ENCODE data around the gene MEGF9. TPM values are rescaled to one million over a fixed set of nuclear protein-coding genes. Genes with fewer than 3 reads are reported as not detected.

Gene MEGF9
- polyA plus RNA-seq, 1 donor (not counting 4 experiments of a cell fraction or from before 2014, with no cell fraction given): 11.2 TPM

DNA sequence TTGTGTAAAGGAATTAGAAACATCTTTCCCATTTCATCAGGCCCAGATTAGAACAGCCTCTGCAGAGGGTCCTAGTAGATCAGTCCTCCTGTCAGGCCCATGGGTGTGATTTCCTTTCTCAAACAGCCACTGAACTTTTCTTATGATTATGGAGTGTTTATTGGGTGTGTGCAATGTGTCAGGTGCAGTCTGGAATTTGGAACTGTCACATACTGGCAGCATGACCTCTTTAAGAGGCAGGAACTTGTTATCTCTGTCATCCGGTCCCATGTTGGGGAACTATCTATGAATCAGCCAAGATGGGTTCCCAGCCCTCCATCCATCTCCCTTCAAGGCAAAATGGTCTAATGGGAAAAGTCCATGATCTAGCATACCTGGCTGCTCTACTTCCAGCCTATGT lies 11.6 kb upstream of the MEGF9 start:
- no peak for DNase-seq (ENCODE audit: low read depth, low spot score)
- no peak for FAIRE-seq
- dilution Hi-C loops (cut with MboI; ENCODE audit: extremely low pct_ligation_motif_present, low sequenced_read_pairs): no loop called here
- Histone ChIP-seq H2AFZ (ENCODE audit: control insufficient read depth, low read length) (no peak overlapping the region), H3K9me3 (ENCODE audit: control insufficient read depth, low read depth, low read length) (no peaks in the 10 kb centered on the region), H3K27me3 (ENCODE audit: control insufficient read depth, extremely low read depth, insufficient read depth, low read length) (no peaks in the 10 kb centered on the region), H3K4me3 (ENCODE audit: control insufficient read depth in 2 of 3, extremely low read depth in 1 of 3, insufficient read depth in 2 of 3, low read depth in 1 of 3, low read length in 3 of 3) (no peak overlapping the region), H3K4me1 (ENCODE audit: control insufficient read depth, extremely low read depth, insufficient read depth, low read length) (peaks cover 5% of the 10 kb centered on the region), H3K9me1 (ENCODE audit: control insufficient read depth, extremely low read depth, insufficient read depth, low read length) (no peaks in the 10 kb centered on the region), H3K36me3 (ENCODE audit: control insufficient read depth in 2 of 2, extremely low read depth in 1 of 2, insufficient read depth in 2 of 2, low read length in 2 of 2) (no peaks in the 10 kb centered on the region), H3K4me2 (ENCODE audit: control insufficient read depth, extremely low read depth, insufficient read depth, low read depth, low read length) (no peak overlapping the region), H3K9ac (ENCODE audit: control insufficient read depth, extremely low read depth, insufficient read depth, low read length) (no peak overlapping the region), H3K79me2 (ENCODE audit: control insufficient read depth, insufficient read depth, low read length) (no peaks in the 10 kb centered on the region), H3K27ac (ENCODE audit: control insufficient read depth, insufficient read depth, low read length) (no peak overlapping the region), H4K20me1 (ENCODE audit: control insufficient read depth, extremely low read depth, insufficient read depth, low read length) (no peaks in the 10 kb centered on the region)
- TF ChIP-seq EZH2 (IDR thresholded peaks at IDR 0.05; ENCODE audit: low read length): no peak
- TF ChIP-seq, protein P1, sequence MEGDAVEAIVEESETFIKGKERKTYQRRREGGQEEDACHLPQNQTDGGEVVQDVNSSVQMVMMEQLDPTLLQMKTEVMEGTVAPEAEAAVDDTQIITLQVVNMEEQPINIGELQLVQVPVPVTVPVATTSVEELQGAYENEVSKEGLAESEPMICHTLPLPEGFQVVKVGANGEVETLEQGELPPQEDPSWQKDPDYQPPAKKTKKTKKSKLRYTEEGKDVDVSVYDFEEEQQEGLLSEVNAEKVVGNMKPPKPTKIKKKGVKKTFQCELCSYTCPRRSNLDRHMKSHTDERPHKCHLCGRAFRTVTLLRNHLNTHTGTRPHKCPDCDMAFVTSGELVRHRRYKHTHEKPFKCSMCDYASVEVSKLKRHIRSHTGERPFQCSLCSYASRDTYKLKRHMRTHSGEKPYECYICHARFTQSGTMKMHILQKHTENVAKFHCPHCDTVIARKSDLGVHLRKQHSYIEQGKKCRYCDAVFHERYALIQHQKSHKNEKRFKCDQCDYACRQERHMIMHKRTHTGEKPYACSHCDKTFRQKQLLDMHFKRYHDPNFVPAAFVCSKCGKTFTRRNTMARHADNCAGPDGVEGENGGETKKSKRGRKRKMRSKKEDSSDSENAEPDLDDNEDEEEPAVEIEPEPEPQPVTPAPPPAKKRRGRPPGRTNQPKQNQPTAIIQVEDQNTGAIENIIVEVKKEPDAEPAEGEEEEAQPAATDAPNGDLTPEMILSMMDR (optimal IDR thresholded peaks at IDR 0.05 in 1 of 3, IDR thresholded peaks at IDR 0.05 in 1 of 3, conservative IDR thresholded peaks at IDR 0.05 in 1 of 3; ENCODE audit: extremely low read depth in 1 of 3, insufficient read depth in 2 of 3, low read length in 3 of 3): no peak

DNA sequence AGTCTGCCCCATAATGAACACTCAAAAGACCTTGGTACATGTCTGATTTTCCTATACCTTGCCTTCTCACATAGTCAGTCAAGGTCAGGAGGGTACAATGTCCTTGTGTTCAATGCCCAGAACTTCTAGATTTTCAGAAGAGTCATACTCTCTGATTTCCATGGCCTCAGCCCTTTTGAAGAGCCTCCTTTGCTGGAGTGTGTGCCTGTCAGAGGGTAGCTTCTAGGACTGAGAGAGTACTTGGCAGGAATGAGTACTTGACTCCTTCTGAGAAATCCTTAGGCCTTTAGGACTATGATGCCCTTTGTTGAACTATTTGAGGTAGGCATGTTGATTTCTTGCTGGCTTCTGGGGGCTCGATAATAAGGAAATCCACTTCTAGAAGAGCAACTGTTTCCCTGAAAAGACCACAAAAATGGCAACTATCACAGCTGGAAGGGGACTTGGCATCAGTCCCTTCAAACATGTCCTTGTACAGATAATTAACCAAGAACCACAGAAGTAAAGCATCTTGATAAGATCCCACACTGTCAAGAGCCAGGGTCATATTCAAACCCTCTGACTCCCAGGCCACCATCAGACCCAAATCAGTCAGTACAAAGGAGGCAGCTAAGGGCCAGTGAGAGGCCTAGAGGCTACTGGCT lies 10.6 kb upstream of the MEGF9 start:
- Histone ChIP-seq H3K27ac (ENCODE audit: control insufficient read depth, insufficient read depth, low read length) (no peak overlapping the region), H3K9ac (ENCODE audit: control insufficient read depth, extremely low read depth, insufficient read depth, low read length) (no peak overlapping the region), H3K4me1 (ENCODE audit: control insufficient read depth, extremely low read depth, insufficient read depth, low read length) (no peaks in the 10 kb centered on the region), H3K9me1 (ENCODE audit: control insufficient read depth, extremely low read depth, insufficient read depth, low read length) (no peaks in the 10 kb centered on the region), H2AFZ (ENCODE audit: control insufficient read depth, low read length) (no peak overlapping the region), H3K9me3 (ENCODE audit: control insufficient read depth, low read depth, low read length) (no peaks in the 10 kb centered on the region), H4K20me1 (ENCODE audit: control insufficient read depth, extremely low read depth, insufficient read depth, low read length) (no peaks in the 10 kb centered on the region), H3K4me3 (ENCODE audit: control insufficient read depth in 2 of 3, extremely low read depth in 1 of 3, insufficient read depth in 2 of 3, low read depth in 1 of 3, low read length in 3 of 3) (no peak overlapping the region), H3K27me3 (ENCODE audit: control insufficient read depth, extremely low read depth, insufficient read depth, low read length) (no peaks in the 10 kb centered on the region), H3K4me2 (ENCODE audit: control insufficient read depth, extremely low read depth, insufficient read depth, low read depth, low read length) (no peak overlapping the region), H3K36me3 (ENCODE audit: control insufficient read depth in 2 of 2, extremely low read depth in 1 of 2, insufficient read depth in 2 of 2, low read length in 2 of 2) (no peaks in the 10 kb centered on the region), H3K79me2 (ENCODE audit: control insufficient read depth, insufficient read depth, low read length) (no peaks in the 10 kb centered on the region)
- DNase-seq (ENCODE audit: low read depth, low spot score) (no peak), FAIRE-seq (no peak)
- dilution Hi-C loops (cut with MboI; ENCODE audit: extremely low pct_ligation_motif_present, low sequenced_read_pairs): no loop called here
- TF ChIP-seq, protein P1 (optimal IDR thresholded peaks at IDR 0.05 in 1 of 3, IDR thresholded peaks at IDR 0.05 in 1 of 3, conservative IDR thresholded peaks at IDR 0.05 in 1 of 3; ENCODE audit: extremely low read depth in 1 of 3, insufficient read depth in 2 of 3, low read length in 3 of 3): no peak
- TF ChIP-seq EZH2 (IDR thresholded peaks at IDR 0.05; ENCODE audit: low read length): no peak

All from keratinocyte (primary cell).